ENCODE data around the gene MBLAC1. TPM values are rescaled to one million over a fixed set of nuclear protein-coding genes. Genes with fewer than 3 reads are reported as not detected.

Gene MBLAC1, protein sequence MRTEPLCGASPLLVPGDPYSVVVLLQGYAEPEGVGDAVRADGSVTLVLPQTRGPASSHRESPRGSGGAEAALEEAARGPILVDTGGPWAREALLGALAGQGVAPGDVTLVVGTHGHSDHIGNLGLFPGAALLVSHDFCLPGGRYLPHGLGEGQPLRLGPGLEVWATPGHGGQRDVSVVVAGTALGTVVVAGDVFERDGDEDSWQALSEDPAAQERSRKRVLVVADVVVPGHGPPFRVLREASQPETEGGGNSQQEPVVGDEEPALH
- total RNA-seq: 2.6 TPM
- long read RNA-seq, transcript MBLAC1-201 (2 exons, 1,502 nt): major isoform, 5 of 5 reads
- long read RNA-seq, partial matches to known transcripts: 0 of 5 reads
- long read RNA-seq, other reads (novel, unspliced or antisense): 0 of 5 reads

DNA sequence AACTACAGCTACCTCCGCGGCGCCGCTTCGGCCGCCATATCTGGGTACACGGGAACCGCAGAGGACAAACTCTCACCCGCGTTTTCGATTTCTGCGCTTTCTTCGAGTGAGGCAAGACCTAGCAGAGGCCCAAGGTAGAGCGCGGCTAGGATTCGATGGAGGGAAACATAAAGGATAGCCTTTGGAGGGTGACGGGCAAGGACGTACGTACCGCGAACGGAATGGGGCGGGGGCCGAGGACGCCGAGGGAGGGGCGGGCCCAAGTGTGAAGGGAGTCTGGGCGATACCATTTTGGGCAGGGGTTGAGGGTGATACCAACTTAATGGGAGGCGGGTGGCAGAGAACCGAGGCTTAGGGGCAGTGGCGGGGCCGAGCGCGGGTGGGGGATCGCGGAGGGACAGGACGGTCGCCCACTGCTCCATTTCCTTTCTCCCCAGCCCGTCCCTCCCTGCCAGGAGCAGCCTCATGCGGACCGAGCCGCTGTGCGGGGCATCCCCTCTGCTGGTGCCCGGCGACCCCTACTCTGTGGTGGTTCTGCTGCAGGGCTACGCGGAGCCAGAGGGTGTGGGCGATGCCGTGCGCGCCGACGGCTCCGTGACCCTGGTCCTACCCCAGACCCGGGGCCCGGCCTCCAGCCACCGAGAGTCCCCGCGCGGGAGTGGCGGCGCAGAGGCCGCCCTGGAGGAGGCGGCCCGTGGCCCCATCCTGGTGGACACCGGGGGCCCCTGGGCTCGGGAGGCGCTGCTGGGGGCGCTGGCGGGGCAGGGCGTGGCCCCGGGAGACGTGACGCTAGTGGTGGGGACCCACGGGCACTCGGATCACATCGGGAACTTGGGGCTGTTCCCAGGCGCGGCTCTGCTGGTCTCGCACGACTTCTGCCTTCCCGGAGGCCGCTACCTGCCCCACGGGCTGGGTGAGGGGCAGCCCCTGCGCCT is at the start of gene MBLAC1:
MBLAC1 (plus strand) TSS at position 37 of the 935 bp plus-strand sequence; CDS start at position 466, 429 bp downstream.
- intact Hi-C loops (cut with DNase I): no loop called here
- DNase-seq (peak; percentile 89), ATAC-seq (ENCODE audit: poor library complexity) (peak; percentile 94)

DNA sequence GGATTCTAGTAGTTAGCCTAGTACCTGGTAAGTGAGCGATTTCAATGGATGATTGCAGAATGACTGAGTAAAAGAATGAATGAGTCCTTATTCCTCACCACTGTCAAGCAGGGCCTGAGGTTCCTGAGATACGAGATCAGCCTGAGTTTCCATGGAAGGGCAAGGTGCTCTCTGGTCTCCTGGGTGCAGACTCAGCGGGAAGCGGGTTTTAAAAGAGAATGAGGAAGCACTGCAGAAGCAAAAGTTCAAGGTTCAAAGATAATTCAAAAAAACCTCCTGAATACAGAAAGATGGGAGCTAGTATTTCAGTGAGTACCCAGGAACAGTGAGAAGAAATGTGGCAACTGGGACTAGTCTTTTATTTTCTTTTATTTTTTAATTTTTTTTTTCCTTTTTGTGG is 49.6 kb upstream of the MBLAC1 start:
- intact Hi-C loops (cut with DNase I): no loop called here
- DNase-seq (no peak), ATAC-seq (ENCODE audit: poor library complexity) (no peak)

DNA sequence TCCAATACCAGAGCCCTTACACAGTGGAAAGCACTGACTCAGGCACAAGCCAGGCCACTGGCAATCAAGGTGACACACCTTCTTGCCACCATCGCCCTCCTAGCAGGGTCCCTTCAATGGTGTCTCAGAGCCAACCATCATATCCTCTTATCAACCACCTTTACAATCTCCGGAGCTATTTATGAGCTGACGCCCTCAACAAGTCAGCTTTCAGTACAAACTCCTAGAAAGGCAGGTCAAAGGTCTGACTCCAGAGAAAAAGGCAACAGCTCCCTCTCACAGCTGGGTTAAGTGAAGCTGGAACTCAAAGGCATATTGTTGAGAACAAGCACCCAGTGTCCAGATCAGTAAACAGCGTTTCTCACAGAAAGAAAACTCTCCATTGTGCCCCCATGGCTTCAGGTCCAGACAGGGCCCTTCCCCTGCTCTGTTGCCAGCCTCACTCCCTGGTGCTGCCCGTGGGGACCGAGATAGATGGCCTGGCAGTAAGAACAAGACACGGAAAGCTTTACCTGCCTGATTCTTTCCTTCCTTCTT is 47.7 kb upstream of the MBLAC1 start:
- intact Hi-C loops (cut with DNase I): no loop called here
- DNase-seq (no peak), ATAC-seq (ENCODE audit: poor library complexity) (no peak)

DNA sequence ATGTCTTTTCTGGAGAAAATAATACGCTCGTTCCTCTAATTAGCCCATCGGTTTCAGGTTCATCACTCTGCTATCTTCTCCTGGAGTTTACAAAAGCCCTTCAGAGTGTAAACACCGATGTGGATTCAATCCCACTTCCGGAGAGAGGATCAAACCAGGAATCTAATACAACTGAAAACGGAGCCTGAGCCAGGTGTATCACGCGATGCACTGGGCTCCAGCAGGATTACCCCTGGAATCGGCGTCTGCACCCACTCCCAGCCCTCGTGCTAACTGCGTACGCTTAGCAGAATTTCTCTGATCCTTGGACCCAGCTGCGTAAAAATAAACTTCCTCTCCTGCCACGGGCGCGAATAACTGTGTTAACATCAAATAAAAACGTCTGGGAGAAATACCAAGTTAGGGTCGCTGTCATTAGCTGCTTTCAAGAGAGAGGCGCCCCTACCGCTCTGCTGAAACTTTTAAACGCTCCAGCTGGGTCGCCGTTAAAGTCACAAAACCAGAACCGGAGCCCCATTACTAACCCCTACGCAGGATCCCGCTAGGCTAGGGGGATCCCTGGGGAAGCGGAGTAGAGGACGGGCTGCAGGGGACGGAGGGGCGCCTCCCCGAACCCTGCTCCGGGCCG is 45.7 kb upstream of the MBLAC1 start:
- DNase-seq (no peak), ATAC-seq (ENCODE audit: poor library complexity) (no peak)
- intact Hi-C loops (cut with DNase I): no loop called here

DNA sequence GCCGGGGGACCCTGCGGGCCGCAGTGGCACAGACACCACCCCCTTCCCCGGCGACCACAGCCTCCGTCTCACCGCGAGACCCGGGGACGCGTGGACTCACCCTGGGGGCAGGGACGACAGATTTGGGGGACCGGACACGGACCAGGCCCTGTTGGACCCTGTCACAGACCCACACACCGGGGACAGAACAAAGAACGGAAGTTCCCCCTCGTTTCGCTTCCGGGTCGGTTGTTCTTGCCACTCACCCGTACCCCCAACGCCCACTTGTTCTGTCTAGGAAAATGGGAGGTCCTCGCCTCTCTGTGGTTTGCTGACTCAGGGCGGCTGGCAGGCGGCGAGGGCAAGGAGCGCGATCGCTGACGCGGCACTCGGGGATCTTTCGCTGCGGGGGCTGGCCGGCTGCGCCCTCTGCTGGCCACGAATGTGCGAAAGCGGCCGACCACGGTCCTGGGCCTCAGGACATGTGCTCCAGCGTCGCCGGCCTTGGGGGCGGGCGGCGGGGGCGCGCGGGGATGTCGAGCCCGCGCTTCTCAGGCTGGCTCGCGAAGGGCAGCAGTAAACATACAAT is 45.1 kb upstream of the MBLAC1 start, which contains the start of gene ZNF3:
ZNF3 (minus strand) TSS at position 189 of the 568 bp plus-strand sequence. CDS start 4,366 bp downstream, outside the sequence.
- ATAC-seq (ENCODE audit: poor library complexity) (peak; percentile 94), DNase-seq (peak; percentile 99)
- intact Hi-C loops (cut with DNase I): no loop called here

DNA sequence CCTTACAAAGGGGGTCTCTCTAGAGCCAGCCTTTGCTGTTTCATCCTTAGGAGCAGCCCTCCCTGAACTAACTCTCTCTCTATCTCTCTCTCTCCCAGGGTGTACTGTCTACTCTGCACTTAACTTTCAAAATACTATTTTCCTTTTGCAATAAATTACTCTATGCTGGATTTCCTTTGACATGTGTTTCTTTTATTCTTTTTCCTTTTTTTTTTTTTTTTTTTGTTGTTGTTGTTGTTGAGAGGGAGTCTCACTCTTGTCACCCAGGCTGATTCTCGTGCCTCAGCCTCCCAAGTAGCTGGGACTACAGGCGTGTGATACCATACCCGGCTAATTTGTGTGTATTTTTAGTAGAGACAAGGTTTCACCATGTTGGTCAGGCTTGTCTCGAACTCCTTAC is 43.8 kb upstream of the MBLAC1 start:
- DNase-seq (no peak), ATAC-seq (ENCODE audit: poor library complexity) (no peak)
- intact Hi-C loops (cut with DNase I): no loop called here

DNA sequence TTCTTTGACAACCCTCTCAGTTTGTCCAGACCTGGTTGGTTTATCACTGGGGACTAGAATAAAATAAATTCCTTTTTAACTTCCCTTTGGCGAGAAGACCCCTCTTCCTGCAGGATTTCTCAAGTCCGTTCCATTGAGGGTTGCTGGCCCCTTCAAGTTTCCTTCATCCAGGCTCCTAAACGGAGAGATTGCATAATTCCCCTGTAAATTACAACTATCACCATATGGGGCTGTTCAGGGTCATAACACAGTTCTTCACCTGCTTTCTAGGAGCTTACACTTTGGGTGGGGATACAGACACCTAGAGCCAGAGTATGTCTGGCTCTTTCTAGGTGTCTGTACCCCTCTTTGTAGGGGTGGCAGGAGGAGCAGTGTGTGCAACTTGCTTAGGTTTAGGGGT is 41.3 kb upstream of the MBLAC1 start:
- intact Hi-C loops (cut with DNase I): loop anchor here (5.0 kb wide), 1 partner anchor 93 kb away; no protein-coding TSS in a partner anchor
- DNase-seq: no peak
- ATAC-seq (ENCODE audit: poor library complexity): no peak

DNA sequence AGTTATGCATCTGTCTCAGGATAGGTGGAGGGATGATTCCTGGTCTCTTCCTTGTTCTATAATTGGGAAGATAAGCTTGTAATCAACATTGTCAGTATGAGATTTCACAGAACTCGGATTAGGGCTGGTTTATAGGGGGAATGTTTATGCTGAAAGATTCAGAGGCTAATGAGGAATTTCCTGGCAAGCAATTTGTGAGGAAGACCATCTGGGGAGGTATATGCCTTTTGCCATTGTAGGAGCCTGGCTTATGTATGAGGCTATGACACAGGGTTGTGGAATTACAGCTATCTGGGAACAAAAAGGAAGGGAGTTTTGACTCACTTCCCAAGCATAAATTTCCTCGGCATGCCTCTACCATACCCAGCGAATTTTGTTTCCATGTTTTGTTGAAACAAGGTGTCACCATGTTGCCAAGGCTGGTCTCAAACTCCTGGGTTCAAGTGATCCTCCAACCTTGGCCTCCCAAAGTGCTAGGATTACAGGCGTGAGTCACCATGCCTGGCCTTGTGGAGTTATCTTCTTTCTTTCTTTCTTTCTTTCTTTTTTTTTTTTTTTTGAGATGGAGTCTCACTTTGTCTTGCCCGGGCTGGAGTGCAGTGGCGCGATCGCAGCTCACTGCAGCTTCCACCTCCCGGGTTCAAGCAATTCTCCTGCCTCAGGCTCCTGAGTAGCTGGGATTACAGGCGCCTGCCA is 39.6 kb upstream of the MBLAC1 start:
- ATAC-seq (ENCODE audit: poor library complexity) (no peak), DNase-seq (no peak)
- intact Hi-C loops (cut with DNase I): loop anchor here (5.0 kb wide), 1 partner anchor 95 kb away; no protein-coding TSS in a partner anchor

DNA sequence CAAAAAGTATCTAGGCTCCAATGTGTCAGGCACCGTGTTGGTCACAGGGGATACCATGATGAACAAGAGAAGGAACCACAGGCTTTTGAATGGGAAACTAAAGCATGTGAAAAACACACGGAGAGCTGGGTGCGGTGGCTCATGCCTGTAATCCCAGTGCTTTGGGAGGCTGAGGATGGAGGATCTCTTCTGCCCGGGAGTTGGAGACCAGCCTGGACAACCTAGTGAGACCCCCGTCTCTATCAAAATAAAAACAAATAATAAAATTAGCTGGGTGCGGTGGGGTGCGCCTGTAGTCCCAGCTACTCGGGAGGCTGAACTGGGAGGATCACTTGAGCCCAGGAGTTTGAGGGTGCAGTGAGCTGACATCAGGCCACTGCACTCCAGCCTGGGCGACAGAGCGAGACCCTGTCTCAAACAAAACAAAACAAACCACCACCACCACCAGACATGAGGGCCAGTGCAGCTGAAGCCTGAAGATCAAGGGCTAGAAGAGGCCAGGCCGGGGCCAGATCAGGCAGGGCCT is 38.6 kb upstream of the MBLAC1 start:
- ATAC-seq (ENCODE audit: poor library complexity): no peak
- intact Hi-C loops (cut with DNase I): loop anchor here (5.0 kb wide), 1 partner anchor 96 kb away; no protein-coding TSS in a partner anchor
- DNase-seq: no peak

DNA sequence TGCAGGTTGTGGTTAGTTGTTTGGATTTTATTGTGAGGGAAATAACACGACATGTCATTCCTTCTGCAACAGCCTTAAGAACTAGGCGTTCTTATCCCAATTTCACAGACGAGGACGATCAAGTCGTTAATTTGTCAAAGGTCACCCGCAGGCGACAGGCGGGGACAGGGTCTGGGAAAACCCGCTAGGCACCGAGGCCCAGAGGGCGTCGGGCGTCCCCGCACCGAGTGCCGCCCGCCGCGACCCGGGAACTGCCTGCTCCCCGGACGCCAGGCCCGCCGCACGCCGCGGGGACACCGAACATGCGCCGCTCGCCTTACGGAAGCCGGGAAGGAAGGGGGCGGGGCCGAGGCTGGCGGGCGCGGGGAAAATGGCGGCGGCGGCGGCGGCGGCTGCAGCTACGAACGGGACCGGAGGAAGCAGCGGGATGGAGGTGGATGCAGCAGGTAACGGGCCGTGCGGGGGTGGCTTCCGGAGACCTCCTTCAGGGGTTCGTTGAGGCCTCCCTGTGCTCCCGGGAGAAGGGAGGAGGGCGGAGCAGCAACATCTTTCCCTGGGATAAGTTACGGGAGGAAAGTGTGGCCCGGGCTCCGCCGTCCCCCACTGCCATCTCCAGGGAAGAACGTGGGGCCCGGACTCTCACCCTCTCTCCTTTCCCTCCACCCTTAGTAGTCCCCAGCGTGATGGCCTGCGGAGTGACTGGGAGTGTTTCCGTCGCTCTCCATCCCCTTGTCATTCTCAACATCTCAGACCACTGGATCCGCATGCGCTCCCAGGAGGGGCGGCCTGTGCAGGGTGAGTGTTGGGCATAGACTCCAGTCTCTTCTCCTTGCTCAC is 37.9 kb upstream of the MBLAC1 start, which contains the start of gene COPS6:
COPS6 (plus strand) TSS at position 349 of the 837 bp plus-strand sequence; CDS start at position 371, 22 bp downstream.
- ATAC-seq (ENCODE audit: poor library complexity) (peak; percentile 94), DNase-seq (peak; percentile 92)
- intact Hi-C loops (cut with DNase I): loop anchor here (5.0 kb wide), 1 partner anchor 97 kb away; no protein-coding TSS in a partner anchor

DNA sequence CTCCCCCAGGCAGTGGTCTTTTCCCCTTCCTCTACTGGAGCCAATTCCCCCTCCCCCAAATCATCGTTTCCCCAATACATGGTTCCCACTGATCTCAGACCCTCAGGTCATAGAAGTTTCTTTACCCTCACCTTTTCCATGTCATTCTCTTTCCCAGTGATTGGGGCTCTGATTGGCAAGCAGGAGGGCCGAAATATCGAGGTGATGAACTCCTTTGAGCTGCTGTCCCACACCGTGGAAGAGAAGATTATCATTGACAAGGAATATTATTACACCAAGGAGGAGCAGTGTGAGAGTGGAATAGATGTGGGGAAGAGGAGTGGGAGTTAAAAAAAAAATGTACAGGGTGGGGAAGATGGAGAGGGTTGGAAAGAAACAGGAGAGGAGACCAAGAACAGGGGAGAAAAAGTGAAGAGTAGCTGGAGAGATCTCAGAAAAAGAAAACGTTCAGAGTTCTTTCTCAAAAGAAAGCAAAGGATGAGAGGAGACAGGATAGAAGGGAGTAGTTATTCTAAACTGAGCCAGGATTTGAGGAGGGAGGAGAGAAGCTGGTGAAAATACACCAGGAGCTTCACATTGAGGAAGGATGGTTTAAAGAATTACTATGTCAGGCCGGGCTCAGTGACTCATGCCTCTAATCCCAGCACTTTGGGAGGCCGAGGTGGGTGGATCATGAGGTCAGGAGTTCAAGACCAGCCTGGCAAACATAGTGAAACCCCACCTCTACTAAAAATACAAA is 37.1 kb upstream of the MBLAC1 start:
- DNase-seq (no peak), ATAC-seq (ENCODE audit: poor library complexity) (no peak)
- intact Hi-C loops (cut with DNase I): loop anchor here (5.0 kb wide), 1 partner anchor 97 kb away; no protein-coding TSS in a partner anchor

DNA sequence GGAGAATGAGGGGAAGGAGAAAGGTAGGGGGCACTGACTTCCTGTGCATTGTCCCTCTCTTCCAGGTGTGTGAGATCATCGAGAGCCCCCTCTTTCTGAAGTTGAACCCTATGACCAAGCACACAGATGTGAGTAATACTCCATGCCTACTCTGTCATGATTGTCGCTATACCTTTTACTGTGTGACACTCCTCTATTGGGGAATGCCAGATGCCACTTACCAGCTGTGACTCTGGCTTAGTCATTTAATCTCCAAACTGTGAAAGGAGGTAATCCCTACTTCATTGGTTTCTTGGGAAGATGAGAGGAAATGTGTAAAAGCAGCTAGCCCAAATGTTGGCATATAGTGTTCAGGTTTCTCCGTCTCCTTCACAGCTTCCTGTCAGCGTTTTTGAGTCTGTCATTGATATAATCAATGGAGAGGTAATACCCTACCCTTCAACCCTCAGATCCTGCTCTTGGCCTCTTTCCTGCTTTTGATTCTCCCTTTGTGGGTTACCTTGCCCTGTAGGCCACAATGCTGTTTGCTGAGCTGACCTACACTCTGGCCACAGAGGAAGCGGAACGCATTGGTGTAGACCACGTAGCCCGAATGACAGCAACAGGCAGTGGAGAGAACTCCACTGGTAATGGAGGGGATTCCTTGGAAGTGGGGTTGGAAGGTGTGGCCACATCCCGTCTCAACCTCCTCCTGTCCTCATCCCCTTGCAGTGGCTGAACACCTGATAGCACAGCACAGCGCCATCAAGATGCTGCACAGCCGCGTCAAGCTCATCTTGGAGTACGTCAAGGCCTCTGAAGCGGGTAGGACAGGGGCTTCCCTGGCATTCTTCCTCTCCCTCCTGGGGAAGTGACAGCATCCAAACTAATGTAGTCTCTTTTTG is 36.0 kb upstream of the MBLAC1 start:
- ATAC-seq (ENCODE audit: poor library complexity) (no peak), DNase-seq (no peak)
- intact Hi-C loops (cut with DNase I): no loop called here

DNA sequence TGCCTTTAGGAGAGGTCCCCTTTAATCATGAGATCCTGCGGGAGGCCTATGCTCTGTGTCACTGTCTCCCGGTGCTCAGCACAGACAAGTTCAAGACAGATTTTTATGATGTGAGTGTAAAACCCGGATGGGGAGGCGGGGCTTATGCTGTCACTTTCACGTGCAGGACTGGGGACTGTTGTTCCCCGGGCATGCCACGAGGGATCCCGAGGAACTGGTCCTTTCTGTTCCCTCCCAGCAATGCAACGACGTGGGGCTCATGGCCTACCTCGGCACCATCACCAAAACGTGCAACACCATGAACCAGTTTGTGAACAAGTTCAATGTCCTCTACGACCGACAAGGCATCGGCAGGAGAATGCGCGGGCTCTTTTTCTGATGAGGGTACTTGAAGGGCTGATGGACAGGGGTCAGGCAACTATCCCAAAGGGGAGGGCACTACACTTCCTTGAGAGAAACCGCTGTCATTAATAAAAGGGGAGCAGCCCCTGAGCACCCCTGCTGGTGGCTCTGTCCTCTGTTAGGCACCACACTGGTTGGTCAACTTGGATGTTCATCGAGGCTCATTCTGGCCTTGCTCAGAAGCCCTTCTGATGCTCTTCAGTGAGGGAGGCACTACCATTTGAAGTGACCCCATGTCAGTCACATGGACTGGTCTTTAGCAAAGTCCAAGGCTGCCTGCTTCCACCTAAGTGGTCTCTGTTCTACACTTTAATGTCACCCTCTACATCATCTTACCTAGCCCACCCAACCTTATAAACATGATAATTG is 35.2 kb upstream of the MBLAC1 start:
- DNase-seq (no peak), ATAC-seq (ENCODE audit: poor library complexity) (no peak)
- intact Hi-C loops (cut with DNase I): no loop called here

DNA sequence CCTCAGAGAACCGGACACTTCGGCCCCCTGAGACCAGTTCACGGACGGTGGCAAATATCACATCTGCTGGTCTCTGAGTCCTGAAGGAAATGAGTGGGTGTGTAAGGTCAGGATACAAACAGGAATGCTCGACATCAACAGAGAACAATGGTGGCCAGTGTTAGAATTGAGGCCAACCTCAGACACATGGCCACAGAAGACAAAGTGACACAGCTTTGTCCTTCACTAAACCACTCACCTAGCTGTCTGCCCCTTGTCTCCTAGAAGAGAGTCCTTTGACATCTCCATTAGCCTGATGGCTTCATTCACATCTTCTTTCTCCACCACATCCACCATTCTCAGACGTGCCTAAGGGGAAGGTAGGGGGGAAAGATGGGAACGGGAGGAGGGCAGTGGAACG is 33.7 kb upstream of the MBLAC1 start:
- DNase-seq (no peak), ATAC-seq (ENCODE audit: poor library complexity) (no peak)
- intact Hi-C loops (cut with DNase I): no loop called here
